AG09309 (cell line): Measurements from ENCODE around the gene CACNA1E.

Experiments
- DNase-seq: peaks from one replicate; pipeline ENCODE4 v3.0.0-alpha.2; 2010; ENCODE audit warnings: low read depth
- H3K4me3 ChIP-seq: 2 replicates; pipeline ENCODE4 v1.5.1; 2011; ENCODE audit warnings: mild to moderate bottlenecking, low read depth, low read length, moderate library complexity; ENCODE audit not compliant: control insufficient read depth
- TF ChIP-seq, protein P1 (sequence below): IDR thresholded peaks from 2 replicates; pipeline ENCODE4 v1.5.1; 2011; ENCODE audit warnings: mild to moderate bottlenecking, low read depth, low read length, inconsistent platforms; ENCODE audit not compliant: insufficient read depth, control insufficient read depth; ENCODE audit errors: missing control alignments

CACNA1E gene

DNA sequence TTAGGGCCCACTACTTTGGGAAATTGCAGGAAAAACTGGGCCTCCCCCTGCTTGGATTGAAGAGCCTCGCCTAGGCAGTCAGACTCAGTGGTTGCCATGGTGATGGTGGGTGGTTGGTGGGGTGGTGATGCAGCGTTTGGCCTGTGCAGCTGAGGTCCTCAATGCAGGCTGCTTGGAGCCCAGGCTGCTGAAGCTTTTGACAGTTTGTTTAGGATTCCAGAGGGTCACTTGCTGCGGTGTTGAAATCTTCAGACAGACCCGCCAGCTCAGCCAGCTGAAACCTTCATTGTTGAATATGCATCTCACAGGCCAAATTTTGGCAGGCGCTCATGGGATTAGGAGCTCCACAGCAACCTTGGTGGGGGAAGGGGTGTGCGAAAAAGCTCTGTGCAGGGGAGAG lies 67.9 kb downstream of the CACNA1E start:
- DNase-seq, result no peak
- TF ChIP-seq, protein P1, sequence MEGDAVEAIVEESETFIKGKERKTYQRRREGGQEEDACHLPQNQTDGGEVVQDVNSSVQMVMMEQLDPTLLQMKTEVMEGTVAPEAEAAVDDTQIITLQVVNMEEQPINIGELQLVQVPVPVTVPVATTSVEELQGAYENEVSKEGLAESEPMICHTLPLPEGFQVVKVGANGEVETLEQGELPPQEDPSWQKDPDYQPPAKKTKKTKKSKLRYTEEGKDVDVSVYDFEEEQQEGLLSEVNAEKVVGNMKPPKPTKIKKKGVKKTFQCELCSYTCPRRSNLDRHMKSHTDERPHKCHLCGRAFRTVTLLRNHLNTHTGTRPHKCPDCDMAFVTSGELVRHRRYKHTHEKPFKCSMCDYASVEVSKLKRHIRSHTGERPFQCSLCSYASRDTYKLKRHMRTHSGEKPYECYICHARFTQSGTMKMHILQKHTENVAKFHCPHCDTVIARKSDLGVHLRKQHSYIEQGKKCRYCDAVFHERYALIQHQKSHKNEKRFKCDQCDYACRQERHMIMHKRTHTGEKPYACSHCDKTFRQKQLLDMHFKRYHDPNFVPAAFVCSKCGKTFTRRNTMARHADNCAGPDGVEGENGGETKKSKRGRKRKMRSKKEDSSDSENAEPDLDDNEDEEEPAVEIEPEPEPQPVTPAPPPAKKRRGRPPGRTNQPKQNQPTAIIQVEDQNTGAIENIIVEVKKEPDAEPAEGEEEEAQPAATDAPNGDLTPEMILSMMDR, result no peak
- no peak overlapping the region for H3K4me3 ChIP-seq

DNA sequence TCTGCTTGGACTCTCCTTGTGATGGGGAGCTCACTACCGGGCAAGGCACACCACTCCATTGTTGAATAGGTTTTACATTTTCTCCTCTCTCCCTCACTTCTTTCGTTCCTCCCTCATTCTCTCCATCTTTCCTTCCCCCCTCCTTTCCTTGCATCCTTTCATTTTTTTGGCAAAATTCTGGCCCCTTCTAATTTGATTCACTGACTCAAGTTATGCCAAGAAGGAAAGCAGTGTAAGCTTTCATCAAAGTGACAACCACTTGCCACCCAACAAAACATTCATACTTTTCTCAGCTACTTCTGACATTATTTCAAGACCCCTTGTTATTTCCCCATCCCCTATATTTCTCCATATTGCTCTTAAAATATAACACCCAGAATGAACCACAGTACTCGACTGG lies 68.4 kb downstream of the CACNA1E start:
- TF ChIP-seq, protein P1, result no peak
- no peak for DNase-seq
- H3K4me3 ChIP-seq, result no peak overlapping the region

DNA sequence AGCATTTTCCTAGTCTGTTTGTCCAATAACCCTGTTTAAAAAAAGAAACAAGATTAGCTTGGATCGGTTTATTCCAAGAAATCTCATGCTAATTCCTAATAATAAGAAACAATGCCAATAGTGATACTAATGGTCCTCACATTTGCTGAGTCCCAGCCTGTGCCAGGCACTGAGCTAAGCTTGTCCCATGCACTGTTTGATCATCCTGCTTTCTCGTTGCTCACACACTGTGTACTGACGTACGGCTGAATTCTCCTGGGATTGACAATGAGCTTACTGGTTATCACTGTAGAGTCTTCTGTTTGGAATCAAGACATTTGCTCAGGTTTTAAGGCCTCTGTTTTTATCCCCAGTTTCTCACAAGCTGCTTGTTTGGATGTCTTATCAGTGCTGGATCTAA lies 71.1 kb downstream of the CACNA1E start:
- TF ChIP-seq, protein P1, result no peak
- DNase-seq, result no peak
- H3K4me3 ChIP-seq, result no peak overlapping the region

DNA sequence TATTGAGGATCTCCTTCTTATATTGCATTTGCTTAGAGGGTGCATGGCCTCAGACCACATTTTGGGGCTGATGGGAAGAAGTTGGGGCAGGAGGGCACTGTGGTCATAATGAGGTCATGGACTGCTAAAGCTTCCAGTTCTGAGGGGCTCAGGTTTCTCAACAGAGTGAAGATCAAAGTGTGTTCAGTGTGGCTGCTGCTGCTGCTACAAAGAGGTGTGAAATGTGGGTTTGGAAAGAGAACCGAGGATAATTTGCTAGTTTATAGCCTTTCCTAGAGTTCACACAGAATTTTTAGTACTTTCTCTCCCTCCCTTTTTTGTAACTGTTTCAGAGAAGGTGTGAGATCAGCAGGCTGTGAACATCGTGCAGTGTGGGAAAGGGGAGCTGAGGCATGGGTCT lies 73.3 kb downstream of the CACNA1E start:
- TF ChIP-seq, protein P1, result no peak
- H3K4me3 ChIP-seq, result no peak overlapping the region
- DNase-seq, result no peak

DNA sequence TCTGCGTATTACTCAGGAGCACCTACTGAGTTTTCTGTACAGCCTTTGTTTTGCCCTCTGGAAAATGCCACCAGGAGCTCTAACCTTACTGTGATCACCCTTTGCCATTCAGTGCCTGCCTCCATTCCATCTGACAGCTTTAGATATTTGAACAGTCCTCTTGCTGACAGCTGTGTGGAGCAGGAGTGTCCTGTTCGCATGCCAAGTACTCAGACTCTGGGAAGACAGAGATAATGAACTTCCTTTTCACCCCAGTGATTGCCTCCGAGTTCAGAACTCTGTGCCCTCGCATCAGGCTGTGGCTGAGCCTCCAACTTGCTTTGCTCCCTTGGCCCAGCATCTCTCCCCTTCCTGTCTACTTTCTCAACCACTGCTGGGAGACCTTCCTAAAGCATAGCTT lies 74.0 kb downstream of the CACNA1E start:
- TF ChIP-seq, protein P1, result no peak
- no peak overlapping the region for H3K4me3 ChIP-seq
- no peak for DNase-seq

DNA sequence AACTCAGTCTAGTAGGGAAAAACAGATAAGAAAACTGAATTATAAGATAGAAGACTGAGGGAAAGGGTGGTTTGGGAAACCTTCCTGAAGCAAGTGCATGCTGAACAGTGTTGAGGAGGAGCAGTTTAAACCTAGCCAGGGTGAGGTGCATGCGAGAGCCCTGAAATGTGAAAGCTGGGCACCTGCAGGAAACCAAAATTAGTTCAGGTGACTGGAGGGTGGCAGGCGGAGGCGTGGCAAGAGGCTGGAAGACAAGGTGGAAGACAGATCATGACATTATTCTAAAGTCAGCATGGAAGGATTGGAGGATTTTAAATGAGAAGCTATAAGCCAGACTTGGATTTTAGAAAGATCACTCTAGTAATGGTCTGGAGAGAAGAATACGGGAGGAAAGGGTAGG lies 75.1 kb downstream of the CACNA1E start:
- TF ChIP-seq, protein P1, result no peak
- no peak for DNase-seq
- no peak overlapping the region for H3K4me3 ChIP-seq

DNA sequence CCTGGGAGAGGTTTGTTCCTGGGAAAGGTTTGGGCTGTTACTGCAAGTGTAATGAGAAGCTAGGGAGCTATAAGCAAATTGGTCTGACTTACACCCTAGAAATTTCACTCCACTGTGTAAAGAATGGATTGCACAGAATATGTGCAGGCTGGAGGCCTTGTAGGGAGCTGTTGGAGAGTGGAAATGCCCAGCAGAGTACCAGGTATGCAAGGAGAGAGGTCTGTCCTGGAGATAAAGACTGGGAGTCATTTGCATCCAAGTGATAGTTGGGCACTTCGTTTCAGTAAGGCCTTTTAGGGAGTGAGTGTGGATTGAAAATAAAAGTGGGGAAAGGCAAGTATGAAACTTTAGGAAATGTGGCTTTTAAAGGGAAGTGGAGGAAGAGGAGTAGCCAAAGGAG lies 75.8 kb downstream of the CACNA1E start:
- no peak overlapping the region for H3K4me3 ChIP-seq
- TF ChIP-seq, protein P1, result no peak
- no peak for DNase-seq
